ENCODE results near the gene PBX3.

The PBX3 gene

DNA sequence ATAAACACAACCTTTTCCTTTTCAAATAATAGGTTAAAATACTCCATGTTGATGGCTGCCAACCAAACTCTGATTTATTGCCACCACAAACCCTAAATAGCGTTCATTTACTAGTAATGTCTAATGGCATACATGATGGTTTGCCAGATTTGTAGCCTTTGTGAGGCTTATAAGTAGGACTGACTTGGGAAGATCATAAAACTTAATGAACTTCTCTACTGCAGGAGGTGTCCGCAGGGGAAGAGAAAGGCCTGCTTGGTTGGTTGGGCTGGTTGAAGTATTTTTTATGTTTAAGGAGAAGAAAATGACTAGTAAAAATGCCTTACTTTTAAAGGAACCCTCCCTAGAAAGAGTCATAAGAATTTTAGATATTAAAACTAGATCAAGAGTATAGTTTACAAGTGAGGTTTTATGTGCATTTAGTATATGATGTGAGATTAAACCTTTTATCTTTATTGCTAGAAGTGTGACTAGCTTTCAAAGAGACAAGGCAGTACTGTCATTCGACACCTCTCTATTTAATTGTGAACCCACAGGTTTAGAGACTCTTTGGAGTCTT lies 5.0 kb downstream of the PBX3 start:
- H3K4me3 ChIP-seq (ENCODE audit: control insufficient read depth, low read depth, low read length): no peak overlapping the region
- TF ChIP-seq, protein P1, sequence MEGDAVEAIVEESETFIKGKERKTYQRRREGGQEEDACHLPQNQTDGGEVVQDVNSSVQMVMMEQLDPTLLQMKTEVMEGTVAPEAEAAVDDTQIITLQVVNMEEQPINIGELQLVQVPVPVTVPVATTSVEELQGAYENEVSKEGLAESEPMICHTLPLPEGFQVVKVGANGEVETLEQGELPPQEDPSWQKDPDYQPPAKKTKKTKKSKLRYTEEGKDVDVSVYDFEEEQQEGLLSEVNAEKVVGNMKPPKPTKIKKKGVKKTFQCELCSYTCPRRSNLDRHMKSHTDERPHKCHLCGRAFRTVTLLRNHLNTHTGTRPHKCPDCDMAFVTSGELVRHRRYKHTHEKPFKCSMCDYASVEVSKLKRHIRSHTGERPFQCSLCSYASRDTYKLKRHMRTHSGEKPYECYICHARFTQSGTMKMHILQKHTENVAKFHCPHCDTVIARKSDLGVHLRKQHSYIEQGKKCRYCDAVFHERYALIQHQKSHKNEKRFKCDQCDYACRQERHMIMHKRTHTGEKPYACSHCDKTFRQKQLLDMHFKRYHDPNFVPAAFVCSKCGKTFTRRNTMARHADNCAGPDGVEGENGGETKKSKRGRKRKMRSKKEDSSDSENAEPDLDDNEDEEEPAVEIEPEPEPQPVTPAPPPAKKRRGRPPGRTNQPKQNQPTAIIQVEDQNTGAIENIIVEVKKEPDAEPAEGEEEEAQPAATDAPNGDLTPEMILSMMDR (IDR thresholded peaks at IDR 0.05; ENCODE audit: control insufficient read depth, insufficient read depth, low read depth, low read length, missing control alignments): no peak
- no peak for DNase-seq (ENCODE audit: low read depth)

DNA sequence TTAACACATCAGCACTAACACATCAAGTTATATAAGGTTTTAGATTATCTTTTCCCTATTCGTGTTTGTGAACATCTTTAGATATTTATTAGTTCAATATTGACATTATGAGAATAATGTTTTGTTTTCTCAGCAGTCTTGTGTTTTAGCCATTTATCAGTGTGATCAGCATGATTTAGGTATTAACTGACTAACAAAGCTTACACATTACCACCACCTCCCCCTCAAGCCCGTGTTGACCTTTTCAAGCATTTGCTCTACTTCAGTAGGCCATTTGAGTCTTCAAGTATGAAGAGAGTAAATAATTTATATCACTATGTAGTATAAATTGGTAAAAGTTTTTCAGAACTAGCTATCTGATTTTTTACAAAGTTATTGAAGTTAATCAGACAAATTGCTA lies 6.9 kb downstream of the PBX3 start:
- H3K4me3 ChIP-seq (ENCODE audit: control insufficient read depth, low read depth, low read length): no peak overlapping the region
- TF ChIP-seq, protein P1 (IDR thresholded peaks at IDR 0.05; ENCODE audit: control insufficient read depth, insufficient read depth, low read depth, low read length, missing control alignments): no peak
- DNase-seq (ENCODE audit: low read depth): no peak

DNA sequence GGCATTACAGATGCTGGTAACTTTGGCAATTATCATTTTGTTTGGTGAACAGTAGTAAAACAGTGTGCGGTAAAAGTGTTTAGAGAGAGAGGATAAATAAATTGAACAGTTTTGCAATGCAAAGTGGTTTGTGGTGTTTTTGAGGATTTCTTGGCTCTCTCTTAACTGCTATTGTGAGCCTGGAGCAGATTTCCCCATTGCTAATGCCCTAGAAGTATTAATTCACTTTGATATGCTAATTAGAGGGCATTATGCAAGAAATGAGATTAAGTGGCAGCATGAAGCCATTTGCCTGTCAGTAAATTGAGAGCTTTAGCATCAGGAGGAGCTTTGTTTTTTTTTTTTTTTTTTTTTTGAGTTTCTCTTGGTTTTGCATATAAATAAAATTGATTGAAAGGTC lies 8.2 kb downstream of the PBX3 start:
- no peak for DNase-seq (ENCODE audit: low read depth)

DNA sequence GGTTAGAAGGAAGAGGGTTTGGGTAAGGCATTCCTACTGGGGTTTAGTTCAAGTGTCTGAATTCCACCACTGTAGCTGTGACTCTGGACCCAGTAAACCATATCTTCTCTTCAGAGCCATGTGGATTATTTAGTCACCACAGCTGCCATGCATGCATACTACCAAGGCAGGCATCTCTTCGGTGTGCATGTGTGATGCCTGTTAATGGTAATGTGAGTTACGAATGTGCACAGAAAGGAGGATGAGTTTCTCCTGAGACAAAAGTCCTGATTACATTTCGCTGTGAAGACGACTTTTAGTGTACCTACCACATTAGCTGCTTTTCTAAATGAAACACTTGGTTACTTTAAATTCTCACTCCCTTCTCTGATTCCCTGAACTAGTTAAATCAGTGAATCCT lies 9.3 kb downstream of the PBX3 start:
- H3K4me3 ChIP-seq (ENCODE audit: control insufficient read depth, low read depth, low read length): no peak overlapping the region
- TF ChIP-seq, protein P1 (IDR thresholded peaks at IDR 0.05; ENCODE audit: control insufficient read depth, insufficient read depth, low read depth, low read length, missing control alignments): no peak
- DNase-seq (ENCODE audit: low read depth): no peak

More for the DNA sequence above, 8.2 kb downstream of the PBX3 start:
- no peak overlapping the region for H3K4me3 ChIP-seq (ENCODE audit: control insufficient read depth, low read depth, low read length)
- TF ChIP-seq, protein P1 (IDR thresholded peaks at IDR 0.05; ENCODE audit: control insufficient read depth, insufficient read depth, low read depth, low read length, missing control alignments): no peak

DNA sequence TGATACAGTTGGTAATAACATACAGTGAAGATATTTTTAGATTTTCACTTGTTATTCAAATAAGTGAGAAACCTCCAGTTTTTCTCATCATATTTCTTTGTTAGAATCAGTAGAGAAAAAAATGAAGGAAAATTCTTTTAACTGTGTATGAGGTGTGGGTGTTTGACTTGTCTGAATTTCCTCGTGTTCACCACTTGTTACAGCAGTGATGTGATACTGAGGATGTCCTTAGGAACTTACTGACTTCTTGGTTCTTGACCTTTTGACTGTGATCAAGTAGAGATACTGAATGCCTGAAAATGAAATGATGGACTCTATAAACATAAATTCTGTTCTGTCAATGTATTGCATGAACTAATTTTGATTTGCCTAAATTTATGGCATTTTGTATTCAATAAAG lies 10.7 kb downstream of the PBX3 start:
- no peak for DNase-seq (ENCODE audit: low read depth)
- no peak overlapping the region for H3K4me3 ChIP-seq (ENCODE audit: control insufficient read depth, low read depth, low read length)
- TF ChIP-seq, protein P1 (IDR thresholded peaks at IDR 0.05; ENCODE audit: control insufficient read depth, insufficient read depth, low read depth, low read length, missing control alignments): no peak

DNA sequence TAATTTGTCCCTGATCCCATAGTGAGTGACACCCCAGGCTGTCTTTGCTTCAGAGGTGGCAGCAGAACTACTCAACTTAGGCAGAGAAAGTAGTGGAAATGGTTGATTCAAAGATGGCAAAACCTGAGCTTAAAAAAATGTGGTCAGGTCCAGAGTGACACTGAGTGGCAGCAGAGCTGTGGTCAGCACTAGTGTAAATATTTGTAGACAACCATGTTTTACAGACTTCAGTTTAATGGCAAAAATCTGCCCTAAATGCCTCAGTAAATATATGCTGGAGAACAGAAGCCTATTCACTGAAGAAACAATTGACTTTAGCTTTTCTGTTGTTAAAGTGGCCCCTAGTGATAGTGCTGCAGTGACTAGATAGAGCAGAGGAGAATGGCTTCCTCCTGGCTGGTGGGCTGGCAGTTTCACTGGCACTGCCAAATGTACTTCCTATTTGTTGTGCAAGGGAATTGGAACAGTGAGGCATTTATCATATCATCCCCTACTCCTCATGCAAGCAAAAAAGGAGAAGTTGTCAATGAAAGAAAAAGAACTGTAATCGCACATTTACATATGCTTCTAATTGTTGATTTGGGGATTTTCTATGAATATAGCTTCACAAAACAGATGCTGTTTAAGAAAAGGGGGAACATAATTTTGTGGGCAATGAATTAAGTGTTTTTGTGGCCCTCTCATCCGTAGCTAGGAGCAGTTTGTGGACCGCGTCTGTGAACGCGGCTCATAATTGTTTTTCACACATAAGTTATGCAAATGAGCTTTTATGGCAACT lies 12.0 kb downstream of the PBX3 start:
- H3K4me3 ChIP-seq (ENCODE audit: control insufficient read depth, low read depth, low read length): no peak overlapping the region
- no peak for DNase-seq (ENCODE audit: low read depth)
- TF ChIP-seq, protein P1 (IDR thresholded peaks at IDR 0.05; ENCODE audit: control insufficient read depth, insufficient read depth, low read depth, low read length, missing control alignments): no peak
